WI38 (cell line): ENCODE results near the gene PAK5.

Experiments used
- H3K4me3 ChIP-seq: 2 replicates; pipeline ENCODE4 v1.5.1; 2011; ENCODE audit warnings: low read depth, mild to moderate bottlenecking, control low read depth, low read length
- TF ChIP-seq, protein P1 (sequence below): IDR thresholded peaks from 2 replicates; pipeline ENCODE4 v1.5.1; 2012; ENCODE audit warnings: low read depth, mild to moderate bottlenecking, control low read depth, low read length

PAK5 gene

DNA sequence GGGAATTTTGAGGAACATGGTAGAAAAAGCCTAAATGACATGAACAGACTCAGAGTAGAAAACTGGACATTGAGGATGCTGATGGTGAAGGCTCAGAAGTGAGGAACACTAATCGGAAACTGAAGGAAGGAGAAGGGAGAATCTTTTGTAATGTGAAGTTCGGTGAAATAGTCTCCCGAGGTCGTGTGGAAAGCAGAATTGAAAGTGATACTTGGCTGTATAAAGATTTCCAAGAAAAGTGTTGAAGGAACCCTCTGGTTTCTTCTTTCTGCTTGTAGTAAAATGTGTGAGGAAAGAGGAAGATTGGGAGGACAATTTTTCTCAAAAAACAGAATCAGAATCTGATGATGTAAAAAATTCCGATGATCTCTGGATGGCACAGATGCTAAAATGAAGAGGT, 209.0 kb downstream of the PAK5 start:
- H3K4me3 ChIP-seq = no peak overlapping the region
- TF ChIP-seq, protein P1, sequence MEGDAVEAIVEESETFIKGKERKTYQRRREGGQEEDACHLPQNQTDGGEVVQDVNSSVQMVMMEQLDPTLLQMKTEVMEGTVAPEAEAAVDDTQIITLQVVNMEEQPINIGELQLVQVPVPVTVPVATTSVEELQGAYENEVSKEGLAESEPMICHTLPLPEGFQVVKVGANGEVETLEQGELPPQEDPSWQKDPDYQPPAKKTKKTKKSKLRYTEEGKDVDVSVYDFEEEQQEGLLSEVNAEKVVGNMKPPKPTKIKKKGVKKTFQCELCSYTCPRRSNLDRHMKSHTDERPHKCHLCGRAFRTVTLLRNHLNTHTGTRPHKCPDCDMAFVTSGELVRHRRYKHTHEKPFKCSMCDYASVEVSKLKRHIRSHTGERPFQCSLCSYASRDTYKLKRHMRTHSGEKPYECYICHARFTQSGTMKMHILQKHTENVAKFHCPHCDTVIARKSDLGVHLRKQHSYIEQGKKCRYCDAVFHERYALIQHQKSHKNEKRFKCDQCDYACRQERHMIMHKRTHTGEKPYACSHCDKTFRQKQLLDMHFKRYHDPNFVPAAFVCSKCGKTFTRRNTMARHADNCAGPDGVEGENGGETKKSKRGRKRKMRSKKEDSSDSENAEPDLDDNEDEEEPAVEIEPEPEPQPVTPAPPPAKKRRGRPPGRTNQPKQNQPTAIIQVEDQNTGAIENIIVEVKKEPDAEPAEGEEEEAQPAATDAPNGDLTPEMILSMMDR = no peak

DNA sequence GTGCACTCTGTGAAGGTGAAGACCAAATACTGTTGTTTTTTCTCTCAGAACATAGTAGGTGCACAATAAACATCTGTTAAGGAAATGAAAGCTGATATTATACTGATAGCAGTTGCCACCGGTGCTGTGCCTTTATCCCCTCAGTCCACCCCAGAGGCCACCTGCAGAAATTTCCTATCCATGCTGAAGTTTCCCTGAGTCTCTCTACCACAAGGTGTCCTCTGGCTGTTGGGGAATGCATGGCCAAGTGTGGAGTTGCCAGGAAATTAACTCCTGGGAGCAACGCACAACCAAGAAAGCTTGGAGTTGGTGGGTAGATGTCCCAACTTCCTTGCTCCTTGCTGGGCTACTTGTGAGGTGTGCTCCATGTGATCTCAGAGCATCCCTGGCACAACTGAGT, 210.3 kb downstream of the PAK5 start:
- TF ChIP-seq, protein P1 = no peak
- no peak overlapping the region for H3K4me3 ChIP-seq

DNA sequence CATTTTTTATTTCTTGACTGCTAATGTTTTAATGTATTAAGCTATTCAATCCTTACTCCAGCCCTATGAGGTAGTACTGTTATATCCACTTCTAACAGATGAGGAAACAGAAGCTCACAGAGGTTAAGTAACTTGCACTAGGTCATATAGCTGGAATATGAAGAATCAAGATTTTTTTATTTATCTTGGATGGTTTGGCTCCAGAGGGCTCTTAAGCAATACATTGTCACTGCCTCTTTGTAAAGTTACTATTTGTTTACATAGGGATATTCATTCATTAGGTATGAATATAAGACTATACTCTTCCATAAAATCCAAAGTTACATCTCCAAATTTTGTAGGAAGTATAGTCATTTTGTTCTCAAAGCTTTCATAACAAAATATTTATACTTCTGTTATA, 210.7 kb downstream of the PAK5 start:
- TF ChIP-seq, protein P1 = no peak

DNA sequence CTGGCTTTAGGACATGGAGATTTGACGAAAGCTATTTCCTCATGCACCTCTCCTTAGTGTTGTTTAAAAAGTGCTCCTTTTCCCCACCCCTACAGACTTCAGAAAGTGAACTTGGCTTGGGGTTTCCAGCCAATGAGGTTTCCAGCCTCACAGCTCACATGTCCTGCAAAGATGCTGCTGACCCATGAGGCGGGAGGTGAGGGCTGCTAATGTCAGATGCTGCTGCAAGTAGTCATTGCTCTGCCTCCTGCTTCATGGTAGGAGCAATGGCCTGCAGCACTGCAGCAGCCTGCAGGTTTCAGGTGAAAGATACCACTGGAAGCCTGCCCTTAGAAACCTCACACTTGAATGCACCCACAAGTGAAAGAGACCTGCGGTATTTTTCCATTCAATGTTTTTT, 211.7 kb downstream of the PAK5 start:
- H3K4me3 ChIP-seq = no peak overlapping the region
- TF ChIP-seq, protein P1 = no peak

More for the DNA sequence above, 210.7 kb downstream of the PAK5 start:
- no peak overlapping the region for H3K4me3 ChIP-seq

DNA sequence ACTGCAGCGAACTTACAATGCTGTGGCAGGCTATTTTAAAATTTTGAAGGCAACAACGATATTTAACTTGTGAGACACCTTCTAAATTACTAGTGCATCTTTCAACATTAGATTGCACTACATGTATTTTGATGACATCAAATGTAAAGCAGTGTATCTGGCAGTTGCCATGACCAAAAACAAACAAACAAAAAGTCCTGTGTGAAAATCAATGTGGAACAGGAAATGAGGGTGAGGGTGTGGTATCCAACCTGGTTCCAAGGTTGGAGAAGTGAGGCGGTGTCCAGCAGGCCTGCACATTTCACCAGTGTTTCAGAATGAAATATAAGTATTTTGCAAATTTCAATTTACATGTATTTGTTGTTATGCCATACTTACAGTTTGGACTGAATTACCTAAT, 212.5 kb downstream of the PAK5 start:
- TF ChIP-seq, protein P1 = no peak
- no peak overlapping the region for H3K4me3 ChIP-seq

DNA sequence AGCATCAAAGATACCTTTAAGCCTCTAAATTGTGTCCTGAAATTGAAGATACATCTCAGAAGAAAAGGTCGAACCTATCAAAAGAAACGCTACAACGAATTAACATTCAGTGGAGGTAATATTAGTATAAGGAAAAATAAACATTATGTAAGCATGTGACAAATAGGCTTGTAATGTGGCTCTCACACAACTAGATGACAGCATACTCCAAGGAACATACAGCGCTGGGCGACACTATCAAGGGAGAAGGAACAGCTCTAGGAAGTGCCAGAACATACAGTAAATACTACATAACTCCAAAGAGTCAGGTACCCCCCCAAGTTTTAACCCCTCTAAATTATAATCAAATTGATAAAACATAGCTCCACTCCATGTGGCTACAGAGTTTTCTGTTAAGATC, 220.9 kb downstream of the PAK5 start:
- no peak overlapping the region for H3K4me3 ChIP-seq
- TF ChIP-seq, protein P1 = 0 out of 2 replicates have a peak, but pooled peaks have one; percentile 10

DNA sequence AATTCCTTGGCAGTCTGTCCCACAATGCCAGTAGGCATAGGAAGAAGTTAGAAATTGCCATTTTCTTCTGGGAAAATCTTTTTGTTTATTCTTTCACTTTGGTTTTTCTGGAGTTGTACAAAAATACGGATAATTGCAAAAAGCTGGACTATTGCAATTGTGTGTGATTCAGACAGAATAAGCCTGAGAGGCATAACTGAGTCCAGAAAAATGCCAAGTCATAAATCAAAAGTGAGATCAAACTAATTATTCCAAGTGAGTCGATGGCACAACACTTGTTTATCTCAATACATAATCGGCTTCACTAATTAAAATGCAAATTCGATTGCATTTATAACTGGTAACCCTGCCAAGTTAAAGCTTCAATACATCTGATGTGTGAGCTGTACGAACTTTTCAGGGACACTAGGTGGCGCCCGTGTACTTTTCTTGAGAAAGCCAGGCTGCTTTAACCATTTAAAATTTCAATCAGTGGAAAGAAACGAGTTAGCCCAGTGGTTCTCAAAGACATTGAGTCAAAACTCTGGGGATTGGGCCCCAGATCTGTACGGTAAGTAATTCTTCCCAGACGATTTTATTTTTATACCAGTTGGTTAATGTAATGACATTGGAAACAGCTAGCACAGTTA, 221.9 kb downstream of the PAK5 start:
- TF ChIP-seq, protein P1 = no peak; the same call in none of the 2 replicates
- H3K4me3 ChIP-seq = no peak overlapping the region
